Cortex of kidney (tissue), 1 donor: ENCODE data around the gene SIRT5.

Experiments
- DNase-seq: peaks from one replicate; lab custom pipeline; 2025; lab: John Stamatoyannopoulos, UW

The SIRT5 gene

GRCh38 chr6:13589801-13590200 is 15.4 kb downstream of the SIRT5 start:
- DNase-seq: no peak

GRCh38 chr6:13590574-13591153 is 16.3 kb downstream of the SIRT5 start:
- DNase-seq: no peak

GRCh38 chr6:13591205-13591921 is 17.0 kb downstream of the SIRT5 start:
- DNase-seq: no peak

GRCh38 chr6:13593103-13593502 is 18.7 kb downstream of the SIRT5 start:
- DNase-seq: no peak

- DNase-seq: no peak
Observed at GRCh38 chr6:13593720-13594119, 19.3 kb downstream of the SIRT5 start.

GRCh38 chr6:13597073-13597472 is 22.7 kb downstream of the SIRT5 start:
- DNase-seq: no peak

- no peak for DNase-seq
Observed at GRCh38 chr6:13600036-13600435, 25.6 kb downstream of the SIRT5 start.

- DNase-seq: no peak
Observed at GRCh38 chr6:13604135-13604534, 29.7 kb downstream of the SIRT5 start.

GRCh38 chr6:13604546-13605416 is 30.4 kb downstream of the SIRT5 start:
- no peak for DNase-seq

- DNase-seq: no peak
Observed at GRCh38 chr6:13605634-13606033, 31.2 kb downstream of the SIRT5 start.

GRCh38 chr6:13611715-13612114 is 37.3 kb downstream of the SIRT5 start:
- DNase-seq: no peak

GRCh38 chr6:13613029-13613594 is 38.7 kb downstream of the SIRT5 start:
- DNase-seq: no peak

- DNase-seq: no peak
Observed at GRCh38 chr6:13614126-13614925, 39.9 kb downstream of the SIRT5 start.

GRCh38 chr6:13614926-13615791 is 40.8 kb downstream of the SIRT5 start, which contains the start of gene NOL7:
TSS of gene NOL7 (plus strand) at chr6:13615335. CDS start at chr6:13615359, 24 bp downstream.
- peak; percentile 31 for DNase-seq

- no peak for DNase-seq
Observed at GRCh38 chr6:13615792-13616120, 41.4 kb downstream of the SIRT5 start.

GRCh38 chr6:13617066-13617465 is 42.7 kb downstream of the SIRT5 start:
- DNase-seq: no peak

- no peak for DNase-seq
Observed at GRCh38 chr6:13624871-13625288, 50.5 kb downstream of the SIRT5 start.

GRCh38 chr6:13629459-13630116 is 55.2 kb downstream of the SIRT5 start:
- DNase-seq: no peak

- no peak for DNase-seq
Observed at GRCh38 chr6:13630499-13630898, 56.1 kb downstream of the SIRT5 start.

- DNase-seq: no peak
Observed at GRCh38 chr6:13633343-13633742, 58.9 kb downstream of the SIRT5 start.
